Measurements from ENCODE around the gene TRPV6.

Gene TRPV6

GRCh38 chr7:142906643-142907042 is 21.1 kb upstream of the TRPV6 start:
- no peak for DNase-seq

GRCh38 chr7:142905759-142906158 is 20.2 kb upstream of the TRPV6 start:
- no peak for DNase-seq

- DNase-seq, result no peak
These were observed 18.6 kb upstream of the TRPV6 start for GRCh38 chr7:142904128-142904527.

GRCh38 chr7:142901426-142902259 is 16.1 kb upstream of the TRPV6 start:
- DNase-seq, result no peak

GRCh38 chr7:142899661-142900060 is 14.1 kb upstream of the TRPV6 start:
- no peak for DNase-seq

GRCh38 chr7:142898377-142899170 is 13.0 kb upstream of the TRPV6 start:
- DNase-seq, result no peak

- no peak for DNase-seq
These were observed 12.1 kb upstream of the TRPV6 start for GRCh38 chr7:142897691-142898090.

GRCh38 chr7:142896741-142897379 is 11.3 kb upstream of the TRPV6 start:
- DNase-seq, result no peak

- no peak for DNase-seq
These were observed 10.6 kb upstream of the TRPV6 start for GRCh38 chr7:142896151-142896550.

GRCh38 chr7:142894985-142895593 is 9.5 kb upstream of the TRPV6 start:
- no peak for DNase-seq

GRCh38 chr7:142894112-142894984 is 8.8 kb upstream of the TRPV6 start:
- DNase-seq, result no peak

- DNase-seq, result no peak
These were observed 7.4 kb upstream of the TRPV6 start for GRCh38 chr7:142892951-142893350.

- DNase-seq, result no peak
These were observed 6.0 kb upstream of the TRPV6 start for GRCh38 chr7:142891490-142892082.

- DNase-seq, result no peak
These were observed 5.4 kb upstream of the TRPV6 start for GRCh38 chr7:142890874-142891485.

- DNase-seq, result no peak
These were observed 4.3 kb upstream of the TRPV6 start for GRCh38 chr7:142889816-142890215.

GRCh38 chr7:142887282-142888015 is 1.9 kb upstream of the TRPV6 start:
- DNase-seq, result no peak

GRCh38 chr7:142886866-142887265 is 1.3 kb upstream of the TRPV6 start:
- no peak for DNase-seq

- no peak for DNase-seq
These were observed 1.3 kb downstream of the TRPV6 start for GRCh38 chr7:142884286-142884640.

- no peak for DNase-seq
These were observed 1.8 kb downstream of the TRPV6 start for GRCh38 chr7:142883571-142884285.

GRCh38 chr7:142883145-142883544 is 2.4 kb downstream of the TRPV6 start:
- no peak for DNase-seq
